ENCODE measurements around the gene LBP. TPM values are rescaled to one million over a fixed set of nuclear protein-coding genes. Genes with fewer than 3 reads are reported as not detected.

LBP gene
- total and polyA plus RNA-seq, 7 donors = 0.49 to 1.9 TPM; not detected in 5

GRCh38 chr20:38355161-38356012 lies 9.1 kb downstream of the LBP start:
- TF ChIP-seq CTCF (IDR thresholded peaks at IDR 0.05) (no peak), POLR2AphosphoS5 (IDR thresholded peaks at IDR 0.05) (no peak), EP300 (IDR thresholded peaks at IDR 0.05) (no peak), POLR2A (IDR thresholded peaks at IDR 0.05) (no peak)
- Histone ChIP-seq H3K27me3 (no peaks in the 10 kb centered on the region), H3K36me3 (no peaks in the 10 kb centered on the region), H3K4me3 (no peak overlapping the region), H3K9me3 (no peaks in the 10 kb centered on the region), H3K4me1 (no peaks in the 10 kb centered on the region), H3K27ac (no peak overlapping the region)
- intact Hi-C loops (cut with DNase I) = no loop called here
- no peak for DNase-seq
- 80% methylated on average over 18 of the region's 18 CpGs for WGBS, 2 donors

GRCh38 chr20:38357653-38358207 lies 11.4 kb downstream of the LBP start:
- H3K27ac ChIP-seq = no peak overlapping the region
- WGBS, 2 donors = 69 to 74% methylated on average over 7 of the region's 7 CpGs
- no peak for DNase-seq
- H3K4me1 ChIP-seq = no peaks in the 10 kb centered on the region
- no peaks in the 10 kb centered on the region for H3K27me3 ChIP-seq
- no peak overlapping the region for H3K4me3 ChIP-seq
- H3K36me3 ChIP-seq = no peaks in the 10 kb centered on the region
- TF ChIP-seq POLR2A (IDR thresholded peaks at IDR 0.05) (no peak), CTCF (IDR thresholded peaks at IDR 0.05) (no peak)
- intact Hi-C loops (cut with DNase I) = no loop called here
- no peaks in the 10 kb centered on the region for H3K9me3 ChIP-seq

GRCh38 chr20:38358556-38358955 lies 12.3 kb downstream of the LBP start:
- no peaks in the 10 kb centered on the region for H3K27me3 ChIP-seq
- TF ChIP-seq EP300 (IDR thresholded peaks at IDR 0.05) (no peak), POLR2AphosphoS5 (IDR thresholded peaks at IDR 0.05) (no peak), CTCF (IDR thresholded peaks at IDR 0.05) (no peak), POLR2A (IDR thresholded peaks at IDR 0.05) (no peak)
- no peaks in the 10 kb centered on the region for H3K4me1 ChIP-seq
- no peak for DNase-seq
- intact Hi-C loops (cut with DNase I) = no loop called here
- H3K9me3 ChIP-seq = no peaks in the 10 kb centered on the region
- H3K4me3 ChIP-seq = no peak overlapping the region
- no peak overlapping the region for H3K27ac ChIP-seq
- no peaks in the 10 kb centered on the region for H3K36me3 ChIP-seq
- 79 to 85% methylated on average over 7 of the region's 7 CpGs for WGBS, 2 donors

GRCh38 chr20:38363004-38363747 lies 16.9 kb downstream of the LBP start:
- Histone ChIP-seq H3K4me3 (no peak overlapping the region), H3K9me3 (no peaks in the 10 kb centered on the region), H3K36me3 (no peaks in the 10 kb centered on the region), H3K4me1 (no peaks in the 10 kb centered on the region), H3K27me3 (no peaks in the 10 kb centered on the region), H3K27ac (no peak overlapping the region)
- intact Hi-C loops (cut with DNase I) = no loop called here
- WGBS, 2 donors = 91 to 93% methylated on average over 8 of the region's 8 CpGs
- DNase-seq = no peak
- TF ChIP-seq POLR2AphosphoS5 (IDR thresholded peaks at IDR 0.05) = no peak
- no peak for TF ChIP-seq EP300 (IDR thresholded peaks at IDR 0.05)
- TF ChIP-seq CTCF (IDR thresholded peaks at IDR 0.05) = no peak
- no peak for TF ChIP-seq POLR2A (IDR thresholded peaks at IDR 0.05)

Measured in sigmoid colon (tissue), 7 donors.